H9 (cell line): ENCODE results near the gene ZNF70. TPM values are rescaled to one million over a fixed set of nuclear protein-coding genes. Genes with fewer than 3 reads are reported as not detected.
A peak's percentile ranks its signal among the peaks of the same experiment; 100 is the strongest.

Source experiments
- DNase-seq: peaks from one replicate; pipeline ENCODE4 v3.0.0-alpha.2; 2017
- H2AFZ ChIP-seq: one replicate; pipeline ENCODE4 v1.6.1; 2013; ENCODE audit warnings: mild to moderate bottlenecking, low read length, control low read depth, moderate library complexity
- H2AK5ac ChIP-seq: 2 replicates; pipeline ENCODE4 v1.6.1; 2013; ENCODE audit warnings: low read length, control low read depth, mixed read lengths; ENCODE audit not compliant: insufficient read length
- H2BK120ac ChIP-seq: one replicate; pipeline ENCODE4 v1.6.1; 2013; ENCODE audit warnings: low read depth, mild to moderate bottlenecking, low read length, control low read depth, inconsistent platforms; ENCODE audit not compliant: poor library complexity, severe bottlenecking
- H2BK12ac ChIP-seq: 2 replicates; pipeline ENCODE4 v1.6.1; 2013; ENCODE audit warnings: low read length, control low read depth, mixed read lengths, low read depth; ENCODE audit not compliant: insufficient read length
- H2BK15ac ChIP-seq: 2 replicates; pipeline ENCODE4 v1.6.1; 2013; ENCODE audit warnings: low read depth, low read length, control low read depth
- H2BK20ac ChIP-seq: one replicate; pipeline ENCODE4 v1.6.1; 2013; ENCODE audit warnings: low read depth, mild to moderate bottlenecking, low read length, control low read depth, inconsistent platforms; ENCODE audit not compliant: poor library complexity, severe bottlenecking
- H2BK5ac ChIP-seq: 2 replicates; pipeline ENCODE4 v1.6.1; 2013; ENCODE audit warnings: low read length, control low read depth, mixed read lengths; ENCODE audit not compliant: insufficient read length
- H3K14ac ChIP-seq: 2 replicates; pipeline ENCODE4 v1.6.1; 2013; ENCODE audit warnings: low read length, control low read depth; ENCODE audit not compliant: insufficient read depth
- H3K18ac ChIP-seq: 2 replicates; pipeline ENCODE4 v1.6.1; 2013; ENCODE audit warnings: low read depth, mild to moderate bottlenecking, mixed read lengths, low read length, control low read depth; ENCODE audit not compliant: insufficient read length
- H3K23ac ChIP-seq: 2 replicates; pipeline ENCODE4 v1.6.1; 2013; ENCODE audit warnings: low read length, control low read depth, mixed read lengths, low read depth; ENCODE audit not compliant: insufficient read length
- H3K23me2 ChIP-seq: 2 replicates; pipeline ENCODE4 v1.6.1; 2013; ENCODE audit warnings: low read depth, mild to moderate bottlenecking, mixed read lengths, low read length, control low read depth; ENCODE audit not compliant: insufficient read length, poor library complexity, severe bottlenecking
- H3K27ac ChIP-seq: 2 replicates; pipeline ENCODE4 v1.5.1; 2013; ENCODE audit warnings: low read length, control low read depth, mixed read lengths, low read depth; ENCODE audit not compliant: insufficient read length
- H3K27me3 ChIP-seq: 2 replicates; pipeline ENCODE4 v1.6.1; 2013; ENCODE audit warnings: low read length, control low read depth, inconsistent platforms; ENCODE audit not compliant: insufficient read depth
- H3K4ac ChIP-seq: 2 replicates; pipeline ENCODE4 v1.6.1; 2013; ENCODE audit warnings: low read depth, mild to moderate bottlenecking, control low read depth, inconsistent platforms, low read length, moderate library complexity
- H3K4me1 ChIP-seq: 2 replicates; pipeline ENCODE4 v1.6.1; 2013; ENCODE audit warnings: low read length, control low read depth, inconsistent platforms; ENCODE audit not compliant: insufficient read depth
- H3K4me2 ChIP-seq: 2 replicates; pipeline ENCODE4 v1.6.1; 2013; ENCODE audit warnings: low read length, control low read depth, mixed read lengths; ENCODE audit not compliant: insufficient read length, insufficient read depth
- H3K56ac ChIP-seq: 2 replicates; pipeline ENCODE4 v1.6.1; 2013; ENCODE audit warnings: low read depth, mild to moderate bottlenecking, mixed read lengths, low read length, control low read depth; ENCODE audit not compliant: insufficient read length
- H3K79me1 ChIP-seq: 2 replicates; pipeline ENCODE4 v1.6.1; 2013; ENCODE audit warnings: low read depth, mild to moderate bottlenecking, moderate library complexity, low read length, control low read depth, inconsistent platforms; ENCODE audit not compliant: insufficient read depth, poor library complexity, severe bottlenecking
- H3K79me2 ChIP-seq: 2 replicates; pipeline ENCODE4 v1.6.1; 2013; ENCODE audit warnings: low read length, control low read depth, inconsistent platforms; ENCODE audit not compliant: insufficient read depth
- H3K9ac ChIP-seq: 2 replicates; pipeline ENCODE4 v1.6.1; 2013; ENCODE audit warnings: low read length, control low read depth, mixed read lengths; ENCODE audit not compliant: insufficient read length; ENCODE audit errors: extremely low read depth
- H3K9me3 ChIP-seq: one replicate; pipeline ENCODE4 v1.6.1; 2013; ENCODE audit warnings: low read depth, low read length, inconsistent platforms; ENCODE audit not compliant: control insufficient read depth
- H3T11ph ChIP-seq: one replicate; pipeline ENCODE4 v1.6.1; 2013; ENCODE audit warnings: mild to moderate bottlenecking, low read length, control low read depth, inconsistent platforms
- H4K20me1 ChIP-seq: one replicate; pipeline ENCODE4 v1.6.1; 2013; ENCODE audit not compliant: control insufficient read depth, insufficient read length, insufficient read depth
- H4K5ac ChIP-seq: 2 replicates; pipeline ENCODE4 v1.6.1; 2013; ENCODE audit warnings: low read depth, mild to moderate bottlenecking, mixed read lengths, low read length, control low read depth; ENCODE audit not compliant: insufficient read length
- H4K8ac ChIP-seq: replicated peaks from 2 replicates; pipeline ENCODE4 v1.6.1; 2013; ENCODE audit warnings: low read length, control low read depth, mixed read lengths, low read depth; ENCODE audit not compliant: insufficient read length
- H4K91ac ChIP-seq: 2 replicates; pipeline ENCODE4 v1.6.1; 2013; ENCODE audit warnings: low read depth, mild to moderate bottlenecking, moderate library complexity, mixed read lengths, low read length, control low read depth; ENCODE audit not compliant: insufficient read length
- H3K27ac Mint-ChIP-seq, 3 experiments: 2 replicates in 2 of 3; 3 replicates in 1 of 3; pipeline ENCODE4 v1.8.0; 2020 to 2021; ENCODE audit warnings: mixed read lengths in 3 of 3, mild to moderate bottlenecking in 1 of 3, moderate library complexity in 1 of 3
- H3K27me3 Mint-ChIP-seq: 2 replicates; pipeline ENCODE4 v1.8.0; 2021; ENCODE audit warnings: low read depth, mild to moderate bottlenecking, moderate library complexity, mixed read lengths
- H3K36me3 Mint-ChIP-seq, 3 experiments: 2 replicates in 2 of 3; 3 replicates in 1 of 3; pipeline ENCODE4 v1.8.0; 2020 to 2021; ENCODE audit warnings: low read depth in 3 of 3, mixed read lengths in 3 of 3; ENCODE audit not compliant: insufficient read depth in 1 of 3
- H3K4me1 Mint-ChIP-seq, 2 experiments: 2 replicates each; pipeline ENCODE4 v1.8.0; 2020; ENCODE audit warnings: mixed read lengths in 2 of 2
- H3K4me3 Mint-ChIP-seq, 2 experiments: 2 replicates in 1 of 2; 3 replicates in 1 of 2; pipeline ENCODE4 v1.8.0; 2020 to 2021; ENCODE audit warnings: mild to moderate bottlenecking in 2 of 2, mixed read lengths in 2 of 2, moderate library complexity in 1 of 2
- H3K9me3 Mint-ChIP-seq, 2 experiments: 2 replicates in 1 of 2; 3 replicates in 1 of 2; pipeline ENCODE4 v1.8.0; 2020; ENCODE audit warnings: mild to moderate bottlenecking in 2 of 2, mixed read lengths in 2 of 2, moderate library complexity in 1 of 2
- CTCF ChIP-seq: fragments of 200-600 bp; sonication (generic); conservative IDR thresholded peaks from 3 replicates; pipeline ENCODE4 v1.8.0; 2021; ENCODE audit warnings: antibody characterized with exemption, mild to moderate bottlenecking
- whole genome bisulfite sequencing: extraction: QIAGEN DNeasy Blood & Tissue Kit; methylation state at CpG from one replicate; pipeline ENCODE4 v1.1.7; 2013; ENCODE audit warnings: missing lambda C conversion rate, low lambda C conversion rate, mixed read lengths; ENCODE audit not compliant: insufficient read length; ENCODE audit errors: extremely low coverage; 5-methylcytosine and 5-hydroxymethylcytosine counted together
- total RNA-seq: library from RNA; stranded (reverse); gene quantifications from 2 replicates; pipeline ENCODE4 v1.2.1, GENCODE V29; 2021

ZNF70 gene
- total RNA-seq, 1 experiment from 2014 or later = 3.5 TPM

GRCh38 chr22:23789121-23789520 is 38.2 kb upstream of the ZNF70 start:
- Histone ChIP-seq H4K8ac (no peak overlapping the region), H2BK20ac (no peak overlapping the region), H2AFZ (no peak overlapping the region), H3K18ac (no peak overlapping the region), H3K23ac (no peak overlapping the region), H3K14ac (no peak overlapping the region), H2BK5ac (no peak overlapping the region), H2BK15ac (no peak overlapping the region), H4K91ac (no peak overlapping the region), H3K9me3 (no peaks in the 10 kb centered on the region), H2BK120ac (no peak overlapping the region), H3K9ac (no peak overlapping the region), H3K27ac (no peak overlapping the region), H4K5ac (no peak overlapping the region), H3K79me2 (peaks cover 16% of the 10 kb centered on the region; the same call in 1 of the 2 replicates), H4K20me1 (no peaks in the 10 kb centered on the region), H3K79me1 (no peaks in the 10 kb centered on the region), H3K4me1 (peaks cover 2% of the 10 kb centered on the region; the same call in 1 of the 2 replicates), H3K23me2 (peaks cover 2% of the 10 kb centered on the region), H3K4me2 (no peak overlapping the region), H3K56ac (no peak overlapping the region), H3T11ph (no peak overlapping the region), H3K4ac (no peak overlapping the region), H2AK5ac (no peak overlapping the region), H3K27me3 (no peaks in the 10 kb centered on the region; the same call in 1 of the 2 replicates), H2BK12ac (no peak overlapping the region)
- Mint-ChIP-seq H3K4me3 (peak overlapping the region in 1 of 2 experiments; percentile 45; a peak in 2 of 5 replicates), H3K9me3 (no peaks in the 10 kb centered on the region), H3K4me1 (peaks cover 22 to 30% of the 10 kb centered on the region in 2 experiments), H3K27me3 (no peaks in the 10 kb centered on the region), H3K36me3 (peaks cover 10 to 32% (median 29%) of the 10 kb centered on the region in 3 experiments; a peak in 6 of 7 replicates), H3K27ac (no peak overlapping the region; a peak in 1 of 7 replicates)
- TF ChIP-seq CTCF = no peak
- peak; percentile 34 for DNase-seq
- no CpG with 5 or more reads among the region's 4 CpGs for WGBS
